ENCODE measurements around the gene HSBP1. TPM values are rescaled to one million over a fixed set of nuclear protein-coding genes. Genes with fewer than 3 reads are reported as not detected.

HSBP1 gene
- total RNA-seq, 1 donor from 2014 or later = 59.5 TPM

- no peak for DNase-seq
Measured at GRCh38 chr16:83840060-83840617, 32.4 kb downstream of the HSBP1 start.

GRCh38 chr16:83842291-83842690 is 34.5 kb downstream of the HSBP1 start:
- DNase-seq = no peak

- DNase-seq = no peak
Measured at GRCh38 chr16:83842756-83843507, 35.2 kb downstream of the HSBP1 start.

GRCh38 chr16:83843657-83844056 is 35.9 kb downstream of the HSBP1 start:
- no peak for DNase-seq

GRCh38 chr16:83845263-83845662 is 37.5 kb downstream of the HSBP1 start:
- DNase-seq = no peak

- no peak for DNase-seq
Measured at GRCh38 chr16:83847371-83848225, 39.8 kb downstream of the HSBP1 start.

GRCh38 chr16:83849421-83849820 is 41.6 kb downstream of the HSBP1 start:
- no peak for DNase-seq

GRCh38 chr16:83850947-83851346 is 43.2 kb downstream of the HSBP1 start:
- DNase-seq = no peak

GRCh38 chr16:83851473-83851872 is 43.7 kb downstream of the HSBP1 start:
- no peak for DNase-seq

GRCh38 chr16:83852774-83853173 is 45.0 kb downstream of the HSBP1 start:
- no peak for DNase-seq

GRCh38 chr16:83853834-83854233 is 46.1 kb downstream of the HSBP1 start:
- DNase-seq = no peak

GRCh38 chr16:83854420-83854819 is 46.6 kb downstream of the HSBP1 start:
- no peak for DNase-seq

GRCh38 chr16:83856792-83857191 is 49.0 kb downstream of the HSBP1 start:
- DNase-seq = no peak

GRCh38 chr16:83859265-83859664 is 51.5 kb downstream of the HSBP1 start:
- no peak for DNase-seq

- no peak for DNase-seq
Measured at GRCh38 chr16:83862661-83863060, 54.9 kb downstream of the HSBP1 start.

- DNase-seq = no peak
Measured at GRCh38 chr16:83863682-83864081, 55.9 kb downstream of the HSBP1 start.

Other genes starting within 250 kb of the HSBP1 start
- gene MLYCD, start 91.1 kb downstream of the HSBP1 start, total RNA-seq = 3.1 TPM
- 0.30 TPM for gene OSGIN1, start 145.3 kb downstream of the HSBP1 start, total RNA-seq
- 0.39 TPM for gene NECAB2, start 160.3 kb downstream of the HSBP1 start, total RNA-seq
- gene SLC38A8, start 234.8 kb downstream of the HSBP1 start, total RNA-seq = not detected